GM19193 (cell line): Measurements from ENCODE around the gene SERPING1.
A peak's percentile ranks its signal among the peaks of the same experiment; 100 is the strongest.

Experiments
- POLR2A ChIP-seq: IDR thresholded peaks from 4 replicates; pipeline ENCODE4 v1.6.1; 2011; ENCODE audit not compliant: insufficient read depth, insufficient read length; ENCODE audit errors: extremely low read depth

The SERPING1 gene

DNA sequence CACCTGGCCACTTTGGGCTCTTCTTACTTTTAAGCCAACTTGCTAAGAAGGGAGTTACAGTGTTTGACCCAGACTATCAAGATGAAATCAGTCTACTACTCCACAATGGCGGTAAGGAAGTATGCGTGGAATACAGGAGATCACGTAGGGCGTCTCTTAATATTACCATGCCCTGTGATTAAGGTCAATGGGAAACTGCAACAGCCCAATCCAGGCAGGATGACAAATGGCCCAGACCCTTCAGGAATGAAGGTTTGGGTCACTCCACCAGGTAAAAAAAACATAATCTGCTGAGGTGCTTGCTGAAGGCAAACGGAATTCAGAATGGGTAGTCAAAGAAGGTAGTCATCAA, 53.2 kb downstream of the SERPING1 start:
- no peak for TF ChIP-seq POLR2A

- TF ChIP-seq POLR2A: no peak
Observed at GRCh38 chr11:57651408-57651807, 53.9 kb downstream of the SERPING1 start.

DNA sequence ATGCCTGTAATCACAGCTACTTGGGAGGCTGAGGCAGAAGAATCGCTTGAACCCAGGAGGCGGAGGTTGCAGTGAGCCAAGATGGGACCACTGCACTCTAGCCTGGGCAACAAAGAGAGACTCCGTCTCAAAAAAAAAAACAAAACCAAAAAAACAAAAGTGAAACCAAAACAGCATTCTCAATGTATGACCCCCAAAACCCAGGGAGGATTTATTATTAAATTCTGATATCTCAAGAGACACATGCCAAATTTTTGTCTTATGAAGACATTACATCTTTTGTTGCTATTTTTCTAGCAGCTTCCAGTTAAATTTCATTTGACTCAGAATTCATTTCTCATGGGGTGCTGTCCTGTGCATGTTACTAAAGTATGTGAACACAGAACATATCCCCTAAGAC, 55.2 kb downstream of the SERPING1 start:
- TF ChIP-seq POLR2A: no peak

DNA sequence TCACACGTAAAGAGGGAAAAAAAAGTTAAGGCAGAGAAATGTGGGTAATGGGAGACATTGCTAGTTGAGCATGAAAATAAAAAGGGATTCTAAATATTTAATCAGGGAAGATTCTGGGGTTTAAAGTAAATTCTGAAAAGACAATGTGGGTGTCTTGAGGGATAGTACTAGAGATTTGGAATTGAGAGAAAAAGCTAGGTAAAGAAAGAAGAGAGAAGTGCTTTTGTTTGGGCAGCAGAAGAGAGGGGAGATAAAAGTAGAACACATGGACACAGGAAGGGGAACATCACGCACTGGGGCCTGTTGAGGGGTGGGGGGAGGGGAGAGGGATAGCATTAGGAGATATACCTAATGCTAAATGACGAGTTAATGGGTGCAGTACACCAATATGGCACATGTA, 55.7 kb downstream of the SERPING1 start:
- no peak for TF ChIP-seq POLR2A

DNA sequence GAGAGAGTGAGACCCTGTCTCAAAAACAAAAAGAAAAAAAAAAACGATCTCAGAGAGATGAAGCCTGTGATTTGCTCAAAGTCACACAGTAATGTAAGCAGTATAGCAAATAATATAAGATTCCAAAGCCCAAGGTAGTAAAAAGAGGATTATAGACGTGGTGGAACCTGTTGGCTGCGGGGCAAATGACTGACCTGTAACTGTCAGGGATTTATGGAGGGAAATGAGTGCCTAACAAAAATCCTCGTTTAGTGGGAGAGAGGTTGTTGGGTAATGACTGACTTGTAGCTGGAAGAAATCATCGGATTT, 59.4 kb downstream of the SERPING1 start:
- no peak for TF ChIP-seq POLR2A

GRCh38 chr11:57657194-57658022, 59.9 kb downstream of the SERPING1 start, which contains the start of gene CLP1:
Gene CLP1 (plus strand): TSS chr11:57657762. CDS start chr11:57659477, 1,715 bp downstream.
- TF ChIP-seq POLR2A: peak; percentile 75

DNA sequence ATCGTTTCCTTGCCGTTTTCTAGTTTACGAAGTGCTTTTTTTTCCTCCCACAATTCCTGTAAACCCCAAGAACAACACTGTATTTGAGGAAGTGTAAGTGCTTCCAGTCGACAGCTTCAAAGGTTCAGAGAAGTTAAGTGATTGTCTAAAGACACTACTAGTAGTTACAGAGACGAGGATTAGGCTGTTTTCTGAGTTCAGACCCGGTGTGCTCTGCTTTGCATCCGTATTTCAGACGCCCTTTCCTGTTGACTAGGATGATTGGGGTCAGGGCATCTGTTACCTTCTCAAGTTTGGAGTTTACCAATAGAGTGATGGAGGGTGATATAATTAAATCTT, 60.5 kb downstream of the SERPING1 start:
- TF ChIP-seq POLR2A: no peak

GRCh38 chr11:57659669-57660068, 62.2 kb downstream of the SERPING1 start:
- no peak for TF ChIP-seq POLR2A

GRCh38 chr11:57662893-57663292, 65.4 kb downstream of the SERPING1 start:
- TF ChIP-seq POLR2A: no peak

- TF ChIP-seq POLR2A: no peak
Observed at GRCh38 chr11:57663975-57664374, 66.5 kb downstream of the SERPING1 start.
